Motor neuron (in vitro differentiated cells): ENCODE data around the gene ATP2A3. TPM values are rescaled to one million over a fixed set of nuclear protein-coding genes. Genes with fewer than 3 reads are reported as not detected.

ENCODE experiments used
- ATAC-seq, 8 experiments: fragments of 200-7000 bp; cut with Tn5 transposase; replicated peaks in 6 of 8; 2 replicates each; pipeline ENCODE4 v1.8.0; 2021; ENCODE audit warnings: mild to moderate bottlenecking in 8 of 8, moderate library complexity in 8 of 8
- H3K27ac ChIP-seq, 2 donors: fragments of 250-450 bp; sonication (Bioruptor Pico); 2 replicates each; pipeline ENCODE4 v1.9.0; 2021; ENCODE audit warnings: antibody characterized with exemption in 2 of 2, mild to moderate bottlenecking in 2 of 2, moderate library complexity in 1 of 2
- H3K4me1 ChIP-seq, 2 donors: fragments of 250-450 bp; sonication (Bioruptor Pico); replicated peaks in 1 of 2; 2 replicates each; pipeline ENCODE4 v1.6.1; 2021; ENCODE audit warnings: antibody characterized with exemption in 2 of 2, mild to moderate bottlenecking in 2 of 2, moderate library complexity in 1 of 2
- H3K4me3 ChIP-seq, 5 donors: fragments of 250-450 bp; sonication (Bioruptor Pico); 2 replicates each; pipeline ENCODE4 v1.9.0; 2021; ENCODE audit warnings: antibody characterized with exemption in 5 of 5, mild to moderate bottlenecking in 5 of 5, moderate library complexity in 4 of 5
- WGBS, 10 experiments: fragments of 450-650 bp; shearing (Covaris generic); methylation state at CpG; one replicate each; pipeline ENCODE4 v1.0.0; 2022; 5-methylcytosine and 5-hydroxymethylcytosine counted together
- in situ Hi-C, 9 experiments: fragments of 400-800 bp; cut with MboI; loops; one replicate each; pipeline ENCODE4 v1.15.0; 2021; ENCODE audit warnings: low sequenced_read_pairs in 9 of 9, low pct_unique_long_range_greater_than_20kb in 2 of 9; ENCODE audit not compliant: unreplicated experiment in 9 of 9
- total RNA-seq, 8 experiments: library from RNA; unstranded; fragments of 300-600 nt; gene quantifications; 2 replicates each; pipeline versions ENCODE4 v1.2.3 to v1.2.4, GENCODE V29; 2022

The ATP2A3 gene
- total RNA-seq, 8 experiments from 2014 or later, result 0.07 to 3.9 (median 1.00) TPM

- H3K27ac ChIP-seq, result no peak overlapping the region
- in situ Hi-C loops, result loop anchor here in 1 of 9 experiments (10.0 kb wide), 1 partner anchor 89 kb away; no protein-coding TSS in a partner anchor
- H3K4me1 ChIP-seq, result peaks cover 10 to 18% of the 10 kb centered on the region in 2 donors
- no peak for ATAC-seq
- no peak overlapping the region for H3K4me3 ChIP-seq
- WGBS, 10 experiments, result 40 to 84% (median 80%) methylated on average over 1 to 8 of the region's 13 CpGs; no CpG with 5 or more reads in 5 of the 10 experiments
These were observed 48.6 kb downstream of the ATP2A3 start for GRCh38 chr17:3915581-3915994.

GRCh38 chr17:3914312-3914670 lies 49.9 kb downstream of the ATP2A3 start:
- peak in 1 of 8 experiments; percentile 7 for ATAC-seq
- Histone ChIP-seq H3K4me1 (peaks cover 10 to 18% of the 10 kb centered on the region in 2 donors), H3K4me3 (no peak overlapping the region), H3K27ac (no peak overlapping the region)
- in situ Hi-C loops, result loop anchor here in 1 of 9 experiments (10.0 kb wide), 1 partner anchor 91 kb away; no protein-coding TSS in a partner anchor
- 95 to 100% (median 100%) methylated on average over 3 to 5 of the region's 10 CpGs; no CpG with 5 or more reads in 7 of the 10 experiments for WGBS, 10 experiments

- Histone ChIP-seq H3K4me3 (no peak overlapping the region), H3K4me1 (peaks cover 8 to 16% of the 10 kb centered on the region in 2 donors), H3K27ac (no peak overlapping the region)
- in situ Hi-C loops, result loop anchor here in 1 of 9 experiments (10.0 kb wide), 1 partner anchor 91 kb away; no protein-coding TSS in a partner anchor
- 0 to 92% (median 44%) methylated on average over 1 to 4 of the region's 17 CpGs; no CpG with 5 or more reads in 5 of the 10 experiments for WGBS, 10 experiments
- ATAC-seq, result peak; percentile 65 to 95 (median 84)
These were observed 50.5 kb downstream of the ATP2A3 start for GRCh38 chr17:3913531-3914311.

GRCh38 chr17:3912827-3913226 lies 51.4 kb downstream of the ATP2A3 start:
- ATAC-seq, result no peak
- H3K4me1 ChIP-seq, result peaks cover 3 to 10% of the 10 kb centered on the region in 2 donors
- 40 to 100% (median 100%) methylated on average over 1 to 2 of the region's 2 CpGs; no CpG with 5 or more reads in 4 of the 10 experiments for WGBS, 10 experiments
- no peak overlapping the region for H3K4me3 ChIP-seq
- H3K27ac ChIP-seq, result no peak overlapping the region
- in situ Hi-C loops, result loop anchor here in 1 of 9 experiments (10.0 kb wide), 1 partner anchor 92 kb away; no protein-coding TSS in a partner anchor

GRCh38 chr17:3911271-3912053 lies 52.8 kb downstream of the ATP2A3 start:
- H3K27ac ChIP-seq, result peak overlapping the region; percentile 14 to 28
- in situ Hi-C loops, result loop anchor here in 1 of 9 experiments (10.0 kb wide), 1 partner anchor 93 kb away; no protein-coding TSS in a partner anchor
- H3K4me3 ChIP-seq, result no peak overlapping the region
- peaks cover 3 to 10% of the 10 kb centered on the region in 2 donors for H3K4me1 ChIP-seq
- WGBS, 10 experiments, result 17 to 100% (median 49%) methylated on average over 1 to 14 of the region's 30 CpGs
- ATAC-seq, result peak in 5 of 8 experiments; percentile 66 to 89 (median 86)

GRCh38 chr17:3910420-3911270 lies 53.6 kb downstream of the ATP2A3 start:
- ATAC-seq, result no peak
- peaks cover 3 to 10% of the 10 kb centered on the region in 2 donors for H3K4me1 ChIP-seq
- in situ Hi-C loops, result loop anchor here in 1 of 9 experiments (10.0 kb wide), 1 partner anchor 94 kb away; no protein-coding TSS in a partner anchor
- H3K4me3 ChIP-seq, result no peak overlapping the region
- WGBS, 10 experiments, result 0 to 100% (median 72%) methylated on average over 1 to 5 of the region's 11 CpGs; no CpG with 5 or more reads in 2 of the 10 experiments
- peak overlapping the region in 1 of 2 donors; percentile 14 for H3K27ac ChIP-seq

- WGBS, 10 experiments, result 77 to 100% (median 91%) methylated on average over 1 to 9 of the region's 12 CpGs; no CpG with 5 or more reads in 1 of the 10 experiments
- no peak for ATAC-seq
- H3K4me3 ChIP-seq, result no peak overlapping the region
- in situ Hi-C loops, result no loop called here
- H3K4me1 ChIP-seq, result peaks cover 9 to 18% of the 10 kb centered on the region in 2 donors
- no peak overlapping the region for H3K27ac ChIP-seq
These were observed 55.0 kb downstream of the ATP2A3 start for GRCh38 chr17:3909257-3909656.

GRCh38 chr17:3907483-3908216 lies 56.6 kb downstream of the ATP2A3 start:
- H3K4me3 ChIP-seq, result no peak overlapping the region
- WGBS, 10 experiments, result 40 to 100% (median 70%) methylated on average over 1 to 6 of the region's 11 CpGs; no CpG with 5 or more reads in 3 of the 10 experiments
- in situ Hi-C loops, result no loop called here
- no peak overlapping the region for H3K27ac ChIP-seq
- peaks cover 20 to 30% of the 10 kb centered on the region in 2 donors for H3K4me1 ChIP-seq
- no peak for ATAC-seq

- no peak overlapping the region for H3K27ac ChIP-seq
- peaks cover 20 to 30% of the 10 kb centered on the region in 2 donors for H3K4me1 ChIP-seq
- in situ Hi-C loops, result no loop called here
- no peak overlapping the region for H3K4me3 ChIP-seq
- no peak for ATAC-seq
- 80 to 100% (median 92%) methylated on average over 2 to 4 of the region's 4 CpGs; no CpG with 5 or more reads in 3 of the 10 experiments for WGBS, 10 experiments
These were observed 57.4 kb downstream of the ATP2A3 start for GRCh38 chr17:3906881-3907280.

- in situ Hi-C loops, result no loop called here
- ATAC-seq, result peak in 6 of 8 experiments; percentile 16 to 66 (median 35)
- Histone ChIP-seq H3K4me3 (no peak overlapping the region), H3K4me1 (peaks cover 17 to 20% of the 10 kb centered on the region in 2 donors), H3K27ac (no peak overlapping the region)
- 89 to 90% methylated on average over 2 to 3 of the region's 11 CpGs; no CpG with 5 or more reads in 8 of the 10 experiments for WGBS, 10 experiments
These were observed 59.2 kb downstream of the ATP2A3 start for GRCh38 chr17:3905017-3905520.

- H3K4me3 ChIP-seq, result no peak overlapping the region
- 67 to 80% methylated on average over 1 to 4 of the region's 15 CpGs; no CpG with 5 or more reads in 8 of the 10 experiments for WGBS, 10 experiments
- in situ Hi-C loops, result no loop called here
- ATAC-seq, result peak in 5 of 8 experiments; percentile 16 to 56 (median 42)
- no peak overlapping the region for H3K27ac ChIP-seq
- peaks cover 17 to 20% of the 10 kb centered on the region in 2 donors for H3K4me1 ChIP-seq
These were observed 59.7 kb downstream of the ATP2A3 start for GRCh38 chr17:3904501-3904900.
